ENCODE measurements around the gene ALOX5AP.

DNA sequence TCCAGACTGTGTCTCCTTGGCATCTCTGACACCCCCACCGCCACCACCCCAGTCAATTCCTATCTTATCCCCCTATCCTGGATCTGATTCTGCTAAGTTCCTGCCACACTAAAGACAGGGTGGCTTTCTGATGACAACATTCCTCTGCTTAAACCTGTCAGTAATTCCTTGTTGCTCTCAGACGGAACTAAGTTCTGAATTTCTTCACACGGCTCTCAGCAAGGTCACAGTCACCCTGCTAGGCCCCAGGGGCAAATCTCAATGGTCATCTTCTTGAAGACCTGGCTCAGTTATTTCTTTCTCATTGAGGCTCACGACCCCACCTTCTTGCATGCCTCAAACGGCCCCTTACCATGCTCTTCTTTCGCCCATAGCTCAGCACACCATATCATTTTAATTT, 7.6 kb downstream of the ALOX5AP start:
- TF ChIP-seq EZH2 (IDR thresholded peaks at IDR 0.05; ENCODE audit: low read length, missing control alignments), result no peak
- TF ChIP-seq, protein P1, sequence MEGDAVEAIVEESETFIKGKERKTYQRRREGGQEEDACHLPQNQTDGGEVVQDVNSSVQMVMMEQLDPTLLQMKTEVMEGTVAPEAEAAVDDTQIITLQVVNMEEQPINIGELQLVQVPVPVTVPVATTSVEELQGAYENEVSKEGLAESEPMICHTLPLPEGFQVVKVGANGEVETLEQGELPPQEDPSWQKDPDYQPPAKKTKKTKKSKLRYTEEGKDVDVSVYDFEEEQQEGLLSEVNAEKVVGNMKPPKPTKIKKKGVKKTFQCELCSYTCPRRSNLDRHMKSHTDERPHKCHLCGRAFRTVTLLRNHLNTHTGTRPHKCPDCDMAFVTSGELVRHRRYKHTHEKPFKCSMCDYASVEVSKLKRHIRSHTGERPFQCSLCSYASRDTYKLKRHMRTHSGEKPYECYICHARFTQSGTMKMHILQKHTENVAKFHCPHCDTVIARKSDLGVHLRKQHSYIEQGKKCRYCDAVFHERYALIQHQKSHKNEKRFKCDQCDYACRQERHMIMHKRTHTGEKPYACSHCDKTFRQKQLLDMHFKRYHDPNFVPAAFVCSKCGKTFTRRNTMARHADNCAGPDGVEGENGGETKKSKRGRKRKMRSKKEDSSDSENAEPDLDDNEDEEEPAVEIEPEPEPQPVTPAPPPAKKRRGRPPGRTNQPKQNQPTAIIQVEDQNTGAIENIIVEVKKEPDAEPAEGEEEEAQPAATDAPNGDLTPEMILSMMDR (conservative IDR thresholded peaks at IDR 0.05 in 1 of 2, IDR thresholded peaks at IDR 0.05 in 1 of 2; ENCODE audit: low read depth in 1 of 2, low read length in 2 of 2), result no peak

Measured in fibroblast of lung (primary cell).